GM21825 (cell line): Measurements from ENCODE around the gene PRODH2.
"Not testable (repeated sequence)": the region's sequence is repeated elsewhere in the genome, so short reads cannot be mapped to it uniquely, and the experiment has no call there.

Experiments used
- ATAC-seq: cut with Tn5 transposase; IDR thresholded peaks from one replicate; pipeline ENCODE4 v1.9.1; 2021; ENCODE audit warnings: mild to moderate bottlenecking, moderate library complexity; ENCODE audit not compliant: unreplicated experiment

The PRODH2 gene

GRCh38 chr19:35797663-35798062 is 15.0 kb downstream of the PRODH2 start:
- no peak for ATAC-seq

GRCh38 chr19:35796645-35797542 is 15.8 kb downstream of the PRODH2 start:
- no peak for ATAC-seq

GRCh38 chr19:35795564-35795963 is 17.1 kb downstream of the PRODH2 start:
- ATAC-seq, result not testable (repeated sequence)

GRCh38 chr19:35793381-35794165 is 19.1 kb downstream of the PRODH2 start:
- no peak for ATAC-seq

- no peak for ATAC-seq
These were observed 19.8 kb downstream of the PRODH2 start for GRCh38 chr19:35792888-35793287.

GRCh38 chr19:35792312-35792711 is 20.3 kb downstream of the PRODH2 start:
- no peak for ATAC-seq

- ATAC-seq, result no peak
These were observed 20.8 kb downstream of the PRODH2 start for GRCh38 chr19:35791814-35792279.

- no peak for ATAC-seq
These were observed 21.4 kb downstream of the PRODH2 start for GRCh38 chr19:35790981-35791813.

GRCh38 chr19:35789978-35790944 is 22.4 kb downstream of the PRODH2 start:
- no peak for ATAC-seq

GRCh38 chr19:35789195-35789977 is 23.3 kb downstream of the PRODH2 start:
- no peak for ATAC-seq

GRCh38 chr19:35788205-35788960 is 24.3 kb downstream of the PRODH2 start:
- ATAC-seq, result no peak

- no peak for ATAC-seq
These were observed 25.3 kb downstream of the PRODH2 start for GRCh38 chr19:35787227-35787799.

- no peak for ATAC-seq
These were observed 26.1 kb downstream of the PRODH2 start for GRCh38 chr19:35786299-35787160.

GRCh38 chr19:35785339-35785627 is 27.4 kb downstream of the PRODH2 start:
- no peak for ATAC-seq

- no peak for ATAC-seq
These were observed 27.9 kb downstream of the PRODH2 start for GRCh38 chr19:35784503-35785338.
